Measurements from ENCODE around the gene MYRFL.
"Not testable (repeated sequence)": the region's sequence is repeated elsewhere in the genome, so short reads cannot be mapped to it uniquely, and the experiment has no call there.

DNA sequence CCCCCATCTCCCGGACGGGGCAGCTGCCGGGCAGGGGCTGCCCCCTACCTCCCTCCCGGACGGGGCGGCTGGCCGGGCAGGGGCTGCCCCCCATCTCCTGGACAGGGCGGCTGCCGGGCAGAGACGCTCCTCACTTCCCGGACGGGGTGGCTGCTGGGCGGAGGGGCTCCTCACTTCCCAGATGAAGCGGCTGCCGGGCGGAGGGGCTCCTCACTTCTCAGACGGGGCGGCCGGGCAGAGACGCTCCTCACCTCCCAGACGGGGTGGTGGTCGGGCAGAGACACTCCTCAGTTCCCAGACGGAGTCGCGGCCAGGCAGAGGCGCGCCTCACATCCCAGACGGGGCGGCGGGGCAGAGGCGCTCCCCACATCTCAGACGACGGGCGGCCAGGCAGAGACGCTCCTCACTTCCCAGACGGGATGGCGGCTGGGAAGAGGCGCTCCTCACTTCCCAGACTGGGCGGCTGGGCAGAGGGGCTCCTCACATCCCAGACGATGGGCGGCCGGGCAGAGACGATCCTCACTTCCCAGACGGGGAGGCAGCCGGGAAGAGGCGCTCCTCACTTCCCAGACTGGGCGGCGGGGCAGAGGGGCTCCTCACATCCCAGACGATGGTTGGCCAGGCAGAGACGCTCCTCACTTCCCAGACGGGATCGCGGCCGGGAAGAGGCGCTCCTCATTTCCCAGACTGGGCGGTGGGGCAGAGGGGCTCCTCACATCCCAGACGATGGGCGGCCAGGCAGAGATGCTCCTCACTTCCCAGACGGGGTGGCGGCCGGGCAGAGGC lies 28.3 kb downstream of the MYRFL start:
- TF ChIP-seq CTCF, POLR2A (IDR thresholded peaks at IDR 0.05): not testable (repeated sequence)
